Keratinocyte (primary cell): Measurements from ENCODE around the gene BIN2. TPM values are rescaled to one million over a fixed set of nuclear protein-coding genes. Genes with fewer than 3 reads are reported as not detected.

Experiments
- DNase-seq: peaks from one replicate; pipeline ENCODE4 v3.0.0-alpha.2; 2011; ENCODE audit warnings: low read depth, missing footprints, low spot score
- FAIRE-seq: peaks from 2 replicates; lab custom pipeline; 2011; peaks lifted over from hg19 to GRCh38; lab: Jason Lieb, UNC
- H2AFZ ChIP-seq: 2 replicates; pipeline ENCODE4 v1.6.0; 2012; ENCODE audit warnings: low read length, control low read depth, inconsistent platforms; ENCODE audit not compliant: control insufficient read depth
- H3K27ac ChIP-seq: 2 replicates; pipeline ENCODE4 v1.5.1; 2011; ENCODE audit warnings: low read length; ENCODE audit not compliant: control insufficient read depth, insufficient read depth
- H3K27me3 ChIP-seq: 3 replicates; pipeline ENCODE4 v1.6.0; 2011; ENCODE audit warnings: low read length; ENCODE audit not compliant: control insufficient read depth, insufficient read depth; ENCODE audit errors: extremely low read depth
- H3K36me3 ChIP-seq, 2 experiments: 2 replicates in 1 of 2; 3 replicates in 1 of 2; pipeline ENCODE4 v1.5.1; 2011; ENCODE audit warnings: low read length in 2 of 2, mild to moderate bottlenecking in 1 of 2; ENCODE audit not compliant: control insufficient read depth in 2 of 2, insufficient read depth in 2 of 2; ENCODE audit errors: extremely low read depth in 1 of 2
- H3K4me1 ChIP-seq: 3 replicates; pipeline ENCODE4 v1.5.1; 2011; ENCODE audit warnings: low read length; ENCODE audit not compliant: control insufficient read depth, insufficient read depth; ENCODE audit errors: extremely low read depth
- H3K4me2 ChIP-seq: 3 replicates; pipeline ENCODE4 v1.6.0; 2011; ENCODE audit warnings: low read depth, low read length; ENCODE audit not compliant: control insufficient read depth, insufficient read depth; ENCODE audit errors: extremely low read depth
- H3K4me3 ChIP-seq, 3 experiments: fragments of 200-600 bp in 1 of 3; sonication (generic) in 1 of 3; 2 replicates in 2 of 3; 3 replicates in 1 of 3; pipeline ENCODE4 v1.5.1; 2011 to 2016; ENCODE audit warnings: low read length in 3 of 3, mild to moderate bottlenecking in 3 of 3, control low read depth in 2 of 3, inconsistent platforms in 1 of 3, low read depth in 1 of 3, mixed read lengths in 1 of 3, mixed run types in 1 of 3, moderate library complexity in 1 of 3; ENCODE audit not compliant: control insufficient read depth in 2 of 3, insufficient read depth in 2 of 3; ENCODE audit errors: extremely low read depth in 1 of 3
- H3K79me2 ChIP-seq: 2 replicates; pipeline ENCODE4 v1.6.0; 2012; ENCODE audit warnings: low read length; ENCODE audit not compliant: control insufficient read depth, insufficient read depth
- H3K9ac ChIP-seq: 3 replicates; pipeline ENCODE4 v1.6.0; 2011; ENCODE audit warnings: low read length; ENCODE audit not compliant: control insufficient read depth, insufficient read depth; ENCODE audit errors: extremely low read depth
- H3K9me1 ChIP-seq: 3 replicates; pipeline ENCODE4 v1.6.0; 2011; ENCODE audit warnings: low read length; ENCODE audit not compliant: control insufficient read depth, insufficient read depth; ENCODE audit errors: extremely low read depth
- H3K9me3 ChIP-seq: 2 replicates; pipeline ENCODE4 v1.5.1; 2012; ENCODE audit warnings: low read depth, low read length; ENCODE audit not compliant: control insufficient read depth
- H4K20me1 ChIP-seq: 3 replicates; pipeline ENCODE4 v1.6.0; 2011; ENCODE audit warnings: low read length; ENCODE audit not compliant: control insufficient read depth, insufficient read depth; ENCODE audit errors: extremely low read depth
- EZH2 ChIP-seq: IDR thresholded peaks from one replicate; pipeline ENCODE4 v1.6.1; 2012; ENCODE audit warnings: inconsistent platforms, mild to moderate bottlenecking, low read length, moderate library complexity
- dilution Hi-C: fragments of 300-500 bp; cut with MboI; formaldehyde crosslinking; loops from one replicate; pipeline ENCODE4 v1.7.0; 2020; ENCODE audit warnings: low sequenced_read_pairs; ENCODE audit not compliant: extremely low pct_ligation_motif_present
- polyA plus RNA-seq, 5 experiments: library from polyadenylated mRNA; depleted of rRNA in 3 of 5; stranded (reverse) in 3 of 5; stranded (forward) in 1 of 5; unstranded in 1 of 5; fragments of >200 nt; gene quantifications; 1 replicate in 1 of 5; 2 replicates in 3 of 5; 3 replicates in 1 of 5; pipeline versions ENCODE4 v1.2.1 to v1.2.3, GENCODE V29; 2011 to 2012; ENCODE audit warnings: missing spikeins in 2 of 5, low read depth in 1 of 5, low replicate concordance in 1 of 5
- TF ChIP-seq, protein P1 (sequence below), 3 experiments: IDR thresholded peaks in 1 of 3; conservative IDR thresholded peaks in 1 of 3; optimal IDR thresholded peaks in 1 of 3; 2 replicates in 2 of 3; 3 replicates in 1 of 3; pipeline versions ENCODE3 to v1.5.1; 2011; ENCODE audit warnings: low read length in 3 of 3, mild to moderate bottlenecking in 3 of 3, moderate library complexity in 2 of 3, control low read depth in 1 of 3, inconsistent platforms in 1 of 3; ENCODE audit not compliant: insufficient read depth in 2 of 3; ENCODE audit errors: extremely low read depth in 1 of 3

Gene BIN2
- polyA plus RNA-seq, 1 donor (not counting 4 experiments of a cell fraction or from before 2014, with no cell fraction given): not detected

DNA sequence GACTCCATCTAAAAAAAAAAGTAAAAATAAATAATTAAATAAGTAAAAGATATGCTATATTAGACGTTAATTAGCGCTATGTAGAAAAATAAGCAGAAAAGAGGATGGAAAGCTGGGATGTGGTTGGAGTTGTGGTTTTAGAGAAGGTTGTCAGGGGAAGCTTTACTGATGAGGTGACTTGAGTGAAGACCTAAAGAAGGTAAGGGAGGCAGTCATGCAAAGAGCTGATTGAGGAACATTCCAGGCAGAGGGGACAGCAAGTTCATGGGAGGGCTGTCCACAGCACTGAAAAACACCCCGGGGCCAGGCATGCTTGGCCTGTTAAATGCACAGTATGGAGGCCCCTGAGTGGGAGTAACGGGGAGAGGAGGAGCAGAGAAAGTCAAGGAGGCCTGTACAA lies 69.4 kb downstream of the BIN2 start:
- no peak for TF ChIP-seq EZH2
- TF ChIP-seq, protein P1, sequence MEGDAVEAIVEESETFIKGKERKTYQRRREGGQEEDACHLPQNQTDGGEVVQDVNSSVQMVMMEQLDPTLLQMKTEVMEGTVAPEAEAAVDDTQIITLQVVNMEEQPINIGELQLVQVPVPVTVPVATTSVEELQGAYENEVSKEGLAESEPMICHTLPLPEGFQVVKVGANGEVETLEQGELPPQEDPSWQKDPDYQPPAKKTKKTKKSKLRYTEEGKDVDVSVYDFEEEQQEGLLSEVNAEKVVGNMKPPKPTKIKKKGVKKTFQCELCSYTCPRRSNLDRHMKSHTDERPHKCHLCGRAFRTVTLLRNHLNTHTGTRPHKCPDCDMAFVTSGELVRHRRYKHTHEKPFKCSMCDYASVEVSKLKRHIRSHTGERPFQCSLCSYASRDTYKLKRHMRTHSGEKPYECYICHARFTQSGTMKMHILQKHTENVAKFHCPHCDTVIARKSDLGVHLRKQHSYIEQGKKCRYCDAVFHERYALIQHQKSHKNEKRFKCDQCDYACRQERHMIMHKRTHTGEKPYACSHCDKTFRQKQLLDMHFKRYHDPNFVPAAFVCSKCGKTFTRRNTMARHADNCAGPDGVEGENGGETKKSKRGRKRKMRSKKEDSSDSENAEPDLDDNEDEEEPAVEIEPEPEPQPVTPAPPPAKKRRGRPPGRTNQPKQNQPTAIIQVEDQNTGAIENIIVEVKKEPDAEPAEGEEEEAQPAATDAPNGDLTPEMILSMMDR (optimal IDR thresholded peaks at IDR 0.05 in 1 of 3, IDR thresholded peaks at IDR 0.05 in 1 of 3, conservative IDR thresholded peaks at IDR 0.05 in 1 of 3; ENCODE audit: extremely low read depth in 1 of 3, insufficient read depth in 2 of 3, low read length in 3 of 3): no peak
- H4K20me1 ChIP-seq: no peaks in the 10 kb centered on the region
- dilution Hi-C loops: no loop called here

DNA sequence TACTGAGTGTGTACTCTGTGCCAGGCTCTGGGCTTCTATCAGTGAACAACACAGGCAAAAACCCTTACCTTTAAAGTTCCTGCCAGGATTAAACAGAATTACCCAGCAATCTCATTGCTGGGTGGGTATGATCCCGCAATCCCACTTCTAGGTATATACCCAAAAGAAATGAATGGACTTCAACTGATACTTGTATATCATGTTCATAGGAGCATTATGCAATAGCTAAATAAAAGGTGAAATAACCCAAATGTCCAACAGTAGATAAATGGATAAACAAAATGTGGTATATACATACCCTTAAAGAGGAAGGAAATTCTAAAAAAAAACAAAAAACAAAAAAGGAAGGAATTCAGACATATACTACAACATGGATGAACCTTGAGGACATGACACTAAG lies 70.7 kb downstream of the BIN2 start:
- no peak overlapping the region for H3K9ac ChIP-seq
- no peak for TF ChIP-seq EZH2
- TF ChIP-seq, protein P1 (optimal IDR thresholded peaks at IDR 0.05 in 1 of 3, IDR thresholded peaks at IDR 0.05 in 1 of 3, conservative IDR thresholded peaks at IDR 0.05 in 1 of 3; ENCODE audit: extremely low read depth in 1 of 3, insufficient read depth in 2 of 3, low read length in 3 of 3): no peak
- no peak overlapping the region for H3K27ac ChIP-seq
- dilution Hi-C loops: no loop called here
- no peak overlapping the region for H3K4me3 ChIP-seq
- H3K9me1 ChIP-seq: no peaks in the 10 kb centered on the region
- DNase-seq (no peak), FAIRE-seq (no peak)
- peaks cover 5% of the 10 kb centered on the region for H3K79me2 ChIP-seq
- H3K4me1 ChIP-seq: no peaks in the 10 kb centered on the region
- no peaks in the 10 kb centered on the region for H4K20me1 ChIP-seq
- H3K9me3 ChIP-seq: no peaks in the 10 kb centered on the region
- peaks cover 3 to 5% of the 10 kb centered on the region in 2 experiments for H3K36me3 ChIP-seq
- no peak overlapping the region for H2AFZ ChIP-seq
- no peaks in the 10 kb centered on the region for H3K27me3 ChIP-seq
- H3K4me2 ChIP-seq: no peak overlapping the region

More for the DNA sequence above, 69.4 kb downstream of the BIN2 start:
- H3K9me1 ChIP-seq: no peaks in the 10 kb centered on the region
- no peak overlapping the region for H2AFZ ChIP-seq
- no peaks in the 10 kb centered on the region for H3K27me3 ChIP-seq
- no peak overlapping the region for H3K27ac ChIP-seq
- H3K4me1 ChIP-seq: no peaks in the 10 kb centered on the region
- peaks cover 3 to 5% of the 10 kb centered on the region in 2 experiments for H3K36me3 ChIP-seq
- no peak overlapping the region for H3K4me3 ChIP-seq
- H3K79me2 ChIP-seq: peaks cover 5% of the 10 kb centered on the region
- FAIRE-seq (no peak), DNase-seq (no peak)
- no peak overlapping the region for H3K4me2 ChIP-seq
- H3K9ac ChIP-seq: no peak overlapping the region
- H3K9me3 ChIP-seq: no peaks in the 10 kb centered on the region
